ENCODE measurements around the gene PBX4. TPM values are rescaled to one million over a fixed set of nuclear protein-coding genes. Genes with fewer than 3 reads are reported as not detected.

The PBX4 gene
- total and polyA plus RNA-seq, 2 donors (not counting 3 experiments of a cell fraction or from before 2014, with no cell fraction given), result not detected

DNA sequence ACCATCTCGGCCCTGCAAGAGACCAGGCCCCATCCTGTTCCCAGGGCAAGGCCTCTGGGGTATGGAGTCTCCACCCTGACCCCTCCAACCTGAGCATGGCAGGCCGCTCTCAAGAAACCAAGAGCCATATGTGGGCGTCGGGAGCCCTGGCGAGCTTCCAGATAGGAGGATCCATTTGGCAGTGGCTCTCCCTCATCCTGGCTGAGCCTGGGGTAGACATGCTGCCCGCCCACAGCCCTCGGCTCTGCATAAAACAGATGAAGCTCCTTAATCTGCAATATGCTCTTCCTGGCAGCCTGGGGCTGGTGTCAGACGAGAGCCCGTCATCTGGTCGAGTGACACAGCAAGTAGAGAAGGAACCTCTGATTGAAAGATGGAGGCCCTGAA is 38.9 kb upstream of the PBX4 start:
- H3K4me3 ChIP-seq (replicated peaks in 1 of 3; ENCODE audit: insufficient read depth in 1 of 3, low read depth in 1 of 3, low read length in 3 of 3), result no peak overlapping the region
- FAIRE-seq, result no peak
- H3K9me3 ChIP-seq (replicated peaks; ENCODE audit: control insufficient read depth, insufficient read depth, low read length), result no peaks in the 10 kb centered on the region
- H3K9me1 ChIP-seq (replicated peaks; ENCODE audit: control insufficient read depth, extremely low read depth, insufficient read depth, low read length), result no peaks in the 10 kb centered on the region
- POLR2A ChIA-PET, result no interaction called here
- dilution Hi-C loops (cut with MboI; ENCODE audit: extremely low pct_ligation_motif_present, low sequenced_read_pairs), result no loop called here
- CTCF ChIA-PET, result interaction anchor here (1.3 kb wide), 1 partner anchor 11 kb away, joined by 3 read pairs; no protein-coding TSS in a partner anchor
- no peak overlapping the region for H3K27ac ChIP-seq (ENCODE audit: insufficient read depth, low read depth, low read length)
- no peaks in the 10 kb centered on the region for H3K27me3 ChIP-seq (ENCODE audit: control insufficient read depth in 2 of 2, insufficient read depth in 2 of 2, low read length in 2 of 2)
- H3K9ac ChIP-seq (replicated peaks; ENCODE audit: extremely low read depth, insufficient read depth, low read length), result no peak overlapping the region
- no TSS peak for BruUV-seq (replicated peaks)
- peaks cover 15% of the 10 kb centered on the region for H3K79me2 ChIP-seq (ENCODE audit: control insufficient read depth, insufficient read depth, low read length)
- H3K4me2 ChIP-seq (ENCODE audit: insufficient read depth, low read length), result no peak overlapping the region
- TF ChIP-seq POLR2A (IDR thresholded peaks at IDR 0.05; ENCODE audit: low read depth, low read length) (no peak), POLR2AphosphoS5 (IDR thresholded peaks at IDR 0.05; ENCODE audit: insufficient read depth, low read depth, low read length) (no peak), FOS (IDR thresholded peaks at IDR 0.05; ENCODE audit: borderline replicate concordance, insufficient read depth, low read length) (no peak)
- TF ChIP-seq, protein P1, sequence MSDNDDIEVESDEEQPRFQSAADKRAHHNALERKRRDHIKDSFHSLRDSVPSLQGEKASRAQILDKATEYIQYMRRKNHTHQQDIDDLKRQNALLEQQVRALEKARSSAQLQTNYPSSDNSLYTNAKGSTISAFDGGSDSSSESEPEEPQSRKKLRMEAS (IDR thresholded peaks at IDR 0.05; ENCODE audit: insufficient read depth, insufficient read length), result no peak
- peaks cover 14 to 59% of the 10 kb centered on the region in 2 experiments for H3K36me3 ChIP-seq (ENCODE audit: control insufficient read depth in 2 of 2, extremely low read depth in 1 of 2, insufficient read depth in 2 of 2, low read length in 2 of 2)
- H4K20me1 ChIP-seq (replicated peaks; ENCODE audit: control insufficient read depth, extremely low read depth, insufficient read depth, low read length), result no peaks in the 10 kb centered on the region
- H3K4me1 ChIP-seq (ENCODE audit: control insufficient read depth, extremely low read depth, insufficient read depth, low read length), result no peaks in the 10 kb centered on the region
- no peak for DNase-seq (ENCODE audit: low read depth, low spot score)
- H2AFZ ChIP-seq (ENCODE audit: low read depth, low read length), result no peak overlapping the region
- intact Hi-C loops (cut with micrococcal nuclease), result no loop called here

DNA sequence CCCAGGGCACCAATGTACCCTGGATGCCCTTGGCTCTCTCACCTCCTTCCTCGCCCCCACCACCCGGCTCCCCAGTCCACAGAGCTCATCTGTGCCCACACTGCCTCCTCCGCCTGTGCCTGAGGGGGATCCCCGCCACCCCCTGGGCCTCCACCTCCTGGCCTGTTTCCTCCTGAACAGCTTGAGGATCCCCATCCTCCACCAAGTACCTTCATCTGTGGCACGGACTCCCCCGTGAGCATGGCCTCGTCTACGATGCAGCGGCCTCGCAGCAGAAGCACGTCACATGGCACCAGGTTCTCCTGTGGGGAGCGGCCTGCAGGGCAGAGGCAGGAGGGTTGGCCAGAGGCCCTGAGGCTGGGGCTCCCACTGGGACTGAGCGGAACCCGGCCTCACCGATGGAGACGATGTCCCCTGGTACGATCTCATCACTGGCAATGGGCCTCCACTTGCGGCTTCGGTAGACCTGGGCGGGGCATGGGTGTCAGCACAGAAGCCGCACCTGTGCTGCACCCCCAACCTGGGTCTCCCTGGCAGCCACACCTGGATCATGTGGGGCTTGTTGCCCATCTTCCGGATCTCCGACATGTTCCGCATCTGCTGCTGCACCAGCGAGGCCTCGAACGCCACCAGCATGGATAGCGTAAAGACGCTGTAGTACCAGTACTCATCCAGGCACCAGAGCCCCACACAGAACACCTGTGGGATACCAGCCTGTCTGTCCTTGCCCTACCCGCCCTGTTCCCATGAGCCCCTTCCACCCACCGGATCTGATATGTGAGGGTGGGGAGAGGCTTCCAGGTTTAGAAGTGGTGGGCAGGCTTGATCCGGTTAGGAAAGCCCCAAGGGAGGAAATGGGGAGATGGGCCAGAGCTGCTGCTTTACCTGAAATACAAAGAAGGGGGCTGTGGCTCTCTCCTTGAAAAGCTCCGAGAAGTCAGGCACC is 38.2 kb upstream of the PBX4 start:
- H3K9me1 ChIP-seq (replicated peaks; ENCODE audit: control insufficient read depth, extremely low read depth, insufficient read depth, low read length), result no peaks in the 10 kb centered on the region
- intact Hi-C loops (cut with micrococcal nuclease), result no loop called here
- no peaks in the 10 kb centered on the region for H4K20me1 ChIP-seq (replicated peaks; ENCODE audit: control insufficient read depth, extremely low read depth, insufficient read depth, low read length)
- ChIA-PET CTCF (interaction anchor here (1.3 kb wide), 1 partner anchor 11 kb away, joined by 3 read pairs; no protein-coding TSS in a partner anchor), POLR2A (no interaction called here)
- dilution Hi-C loops (cut with MboI; ENCODE audit: extremely low pct_ligation_motif_present, low sequenced_read_pairs), result no loop called here
- no peaks in the 10 kb centered on the region for H3K4me1 ChIP-seq (ENCODE audit: control insufficient read depth, extremely low read depth, insufficient read depth, low read length)
- no peaks in the 10 kb centered on the region for H3K27me3 ChIP-seq (ENCODE audit: control insufficient read depth in 2 of 2, insufficient read depth in 2 of 2, low read length in 2 of 2)
- no peak for TF ChIP-seq FOS (IDR thresholded peaks at IDR 0.05; ENCODE audit: borderline replicate concordance, insufficient read depth, low read length)
- H3K36me3 ChIP-seq (ENCODE audit: control insufficient read depth in 2 of 2, extremely low read depth in 1 of 2, insufficient read depth in 2 of 2, low read length in 2 of 2), result peaks cover 14 to 63% of the 10 kb centered on the region in 2 experiments
- no peak overlapping the region for H3K27ac ChIP-seq (ENCODE audit: insufficient read depth, low read depth, low read length)
- H3K4me3 ChIP-seq (replicated peaks in 1 of 3; ENCODE audit: insufficient read depth in 1 of 3, low read depth in 1 of 3, low read length in 3 of 3), result no peak overlapping the region
- BruUV-seq (replicated peaks), result no TSS peak
- H2AFZ ChIP-seq (ENCODE audit: low read depth, low read length), result no peak overlapping the region
- no peak for DNase-seq (ENCODE audit: low read depth, low spot score)
- FAIRE-seq, result no peak
- peaks cover 8% of the 10 kb centered on the region for H3K79me2 ChIP-seq (ENCODE audit: control insufficient read depth, insufficient read depth, low read length)
- H3K4me2 ChIP-seq (ENCODE audit: insufficient read depth, low read length), result no peak overlapping the region
- H3K9me3 ChIP-seq (replicated peaks; ENCODE audit: control insufficient read depth, insufficient read depth, low read length), result no peaks in the 10 kb centered on the region
- H3K9ac ChIP-seq (replicated peaks; ENCODE audit: extremely low read depth, insufficient read depth, low read length), result no peak overlapping the region
